HG02571 (cell line): Measurements from ENCODE around the gene FYB2.
A peak's percentile ranks its signal among the peaks of the same experiment; 100 is the strongest.

Experiments used
- ATAC-seq: cut with Tn5 transposase; IDR thresholded peaks from one replicate; pipeline ENCODE4 v1.9.1; 2021; ENCODE audit warnings: mild to moderate bottlenecking, moderate library complexity; ENCODE audit not compliant: unreplicated experiment

Gene FYB2

DNA sequence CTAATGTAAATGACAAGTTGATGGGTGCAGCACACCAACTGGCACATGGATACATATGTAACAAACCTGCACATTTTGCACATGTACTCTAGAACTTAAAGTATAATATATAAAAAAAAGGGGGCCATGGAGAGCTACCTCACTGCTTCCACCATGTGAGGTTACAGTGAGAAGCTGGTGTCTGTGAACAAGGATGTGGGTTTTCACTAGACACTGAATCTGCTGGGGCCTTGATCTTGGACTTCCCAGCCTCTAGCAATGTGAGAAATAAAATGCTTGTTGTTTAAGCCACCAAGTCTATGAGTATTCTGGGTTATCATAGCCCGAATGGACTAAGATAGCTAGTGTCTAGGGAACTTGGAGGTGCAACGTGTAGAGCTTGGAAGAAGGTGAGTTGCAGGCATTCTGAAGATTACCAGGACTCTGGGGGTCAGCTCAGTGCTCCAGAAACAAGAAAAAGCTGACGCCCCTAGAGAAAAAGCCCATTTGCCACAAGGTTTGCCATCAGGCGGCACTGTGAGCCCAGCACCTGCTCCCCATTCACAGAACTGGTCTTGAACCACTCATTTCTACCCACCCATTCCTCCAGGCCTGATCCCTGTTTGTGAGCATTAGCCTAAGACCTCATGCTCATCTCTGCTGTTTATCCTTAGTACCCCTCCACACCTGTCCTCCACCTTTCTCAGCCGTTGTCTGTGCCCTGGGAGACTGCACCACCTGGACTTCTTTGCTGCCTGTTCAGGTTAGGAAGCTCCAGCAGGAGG lies 15.1 kb upstream of the FYB2 start:
- no peak for ATAC-seq

GRCh38 chr1:56833088-56833487 lies 13.9 kb upstream of the FYB2 start:
- no peak for ATAC-seq

DNA sequence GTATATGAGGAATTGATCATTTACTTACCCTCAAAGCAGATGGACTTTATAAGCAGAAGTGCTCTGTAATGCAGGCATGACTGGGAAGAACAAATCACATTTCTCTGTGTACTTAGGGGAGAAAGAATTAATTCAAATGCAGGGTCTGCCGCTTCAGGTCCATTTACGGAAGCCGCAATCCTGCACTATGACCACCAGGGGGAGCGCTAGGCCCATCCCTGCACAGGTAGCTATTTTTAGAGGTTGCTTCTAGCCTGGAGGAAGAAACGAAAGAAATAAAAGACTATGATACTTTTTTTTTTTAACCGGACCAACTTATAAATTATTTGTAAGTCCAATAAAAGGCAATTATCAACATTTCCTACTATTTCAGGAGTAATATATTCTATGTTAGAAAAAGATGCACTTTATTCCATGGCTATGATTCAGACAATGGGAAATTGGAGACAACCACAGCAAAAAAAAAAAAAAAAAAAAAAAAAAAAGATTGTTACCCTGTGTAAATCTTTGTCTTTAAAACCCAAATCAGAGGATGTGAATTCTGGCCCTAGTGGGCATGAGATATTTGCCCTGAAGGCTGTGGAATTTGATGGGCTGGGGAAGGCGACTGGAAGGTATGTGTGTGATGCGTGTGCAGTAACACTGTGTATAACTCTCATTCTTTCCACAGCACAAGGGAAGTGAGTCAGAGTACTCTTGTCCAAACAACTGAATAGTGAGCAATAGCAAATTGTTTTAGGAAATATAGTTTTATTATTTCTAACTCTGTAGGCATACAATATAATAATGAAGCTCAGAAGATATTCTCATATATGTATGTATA lies 12.9 kb upstream of the FYB2 start:
- ATAC-seq: no peak

DNA sequence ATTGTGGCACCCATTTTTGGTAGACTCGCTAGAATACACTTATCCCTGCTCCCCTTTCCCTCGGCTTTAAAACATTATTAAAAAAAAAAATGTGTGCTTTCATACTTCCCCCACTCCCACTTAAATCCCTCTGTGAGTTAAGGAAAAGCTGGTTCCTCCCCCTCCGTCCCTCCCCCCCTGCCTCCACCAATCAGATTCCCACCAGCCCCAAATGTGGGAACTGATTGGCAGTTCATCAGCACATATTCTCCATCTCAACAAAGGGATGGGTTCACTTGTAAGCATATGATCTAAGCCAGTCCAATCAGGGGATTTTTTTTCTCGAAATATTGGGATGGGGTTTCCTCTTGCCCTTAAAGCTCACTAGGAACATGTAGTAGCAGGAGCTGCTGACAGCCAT lies 10.8 kb upstream of the FYB2 start:
- ATAC-seq: no peak

DNA sequence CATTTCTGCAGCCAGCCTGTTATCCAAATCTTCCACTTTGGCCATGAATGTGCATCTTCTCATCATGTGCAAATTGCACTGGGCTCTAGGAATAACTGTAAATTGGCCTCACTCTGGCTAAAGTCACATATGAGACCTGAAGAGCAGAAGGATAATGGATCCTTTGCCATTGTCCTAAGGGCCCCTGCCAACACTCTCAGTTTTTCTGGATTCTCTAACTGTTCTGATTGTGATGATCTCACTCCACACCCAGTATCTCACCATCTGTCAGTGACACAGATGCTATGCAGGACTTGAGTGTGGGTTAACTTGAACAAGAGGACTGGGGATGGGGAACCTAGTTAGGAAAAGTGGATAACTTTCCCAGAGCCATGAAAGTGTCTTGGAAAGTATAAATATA lies 8.5 kb upstream of the FYB2 start:
- no peak for ATAC-seq

GRCh38 chr1:56825436-56825835 lies 6.2 kb upstream of the FYB2 start:
- ATAC-seq: no peak

DNA sequence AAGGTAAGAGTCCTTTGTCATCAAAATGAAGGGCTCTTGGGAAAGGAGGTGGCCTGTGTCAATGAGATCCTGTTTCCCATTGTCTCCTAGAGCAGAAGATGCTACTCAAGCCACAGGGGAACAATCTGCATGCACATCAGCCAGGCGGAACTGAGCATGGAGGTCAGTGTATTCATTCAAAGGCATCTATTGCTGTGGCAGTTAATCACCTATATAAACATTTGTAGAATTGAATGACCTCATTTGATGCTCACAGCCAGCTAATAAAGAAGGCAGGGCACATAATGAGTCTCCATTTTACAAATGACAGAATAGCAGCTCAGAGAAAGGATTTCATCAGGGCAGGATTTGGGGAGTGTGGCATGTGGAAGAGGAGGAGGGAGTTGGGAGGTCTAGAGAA lies 5.7 kb upstream of the FYB2 start:
- ATAC-seq: no peak

GRCh38 chr1:56824271-56824670 lies 5.1 kb upstream of the FYB2 start:
- no peak for ATAC-seq

GRCh38 chr1:56821462-56821797 lies 2.2 kb upstream of the FYB2 start:
- ATAC-seq: no peak

DNA sequence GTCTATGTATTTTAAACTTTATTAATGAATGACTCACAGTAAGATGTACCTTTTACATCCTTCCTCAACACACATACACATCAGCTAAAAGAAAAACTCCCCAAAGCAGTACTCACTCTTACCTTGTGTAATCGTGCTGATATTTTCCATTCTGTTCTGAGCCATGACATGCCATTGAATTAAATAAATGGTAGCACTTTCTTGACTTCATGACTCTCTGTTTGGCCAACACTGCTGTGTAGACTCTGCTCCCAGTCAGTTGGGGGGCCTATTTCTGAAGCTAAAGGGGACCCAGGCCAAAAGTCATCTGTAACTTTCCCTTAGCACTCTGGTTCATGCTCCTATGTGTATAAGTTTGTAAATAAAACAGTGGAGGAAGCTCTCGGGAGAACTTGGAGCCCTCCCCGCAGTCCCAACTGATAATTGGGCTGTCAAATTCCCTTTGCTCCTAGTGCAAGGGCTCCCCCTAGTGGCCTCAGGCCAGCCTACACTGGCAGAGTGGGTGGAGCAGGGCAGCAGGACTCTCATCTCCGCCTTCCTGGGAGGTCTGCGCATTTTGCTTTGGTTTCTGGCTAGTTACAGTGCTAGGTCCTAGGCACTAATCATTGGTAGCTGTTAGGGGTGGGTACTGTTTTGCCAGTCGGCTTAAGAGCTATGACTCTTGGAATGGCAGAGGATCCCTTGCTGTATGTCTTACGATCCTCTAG lies 1.7 kb upstream of the FYB2 start:
- peak; percentile 50 for ATAC-seq

DNA sequence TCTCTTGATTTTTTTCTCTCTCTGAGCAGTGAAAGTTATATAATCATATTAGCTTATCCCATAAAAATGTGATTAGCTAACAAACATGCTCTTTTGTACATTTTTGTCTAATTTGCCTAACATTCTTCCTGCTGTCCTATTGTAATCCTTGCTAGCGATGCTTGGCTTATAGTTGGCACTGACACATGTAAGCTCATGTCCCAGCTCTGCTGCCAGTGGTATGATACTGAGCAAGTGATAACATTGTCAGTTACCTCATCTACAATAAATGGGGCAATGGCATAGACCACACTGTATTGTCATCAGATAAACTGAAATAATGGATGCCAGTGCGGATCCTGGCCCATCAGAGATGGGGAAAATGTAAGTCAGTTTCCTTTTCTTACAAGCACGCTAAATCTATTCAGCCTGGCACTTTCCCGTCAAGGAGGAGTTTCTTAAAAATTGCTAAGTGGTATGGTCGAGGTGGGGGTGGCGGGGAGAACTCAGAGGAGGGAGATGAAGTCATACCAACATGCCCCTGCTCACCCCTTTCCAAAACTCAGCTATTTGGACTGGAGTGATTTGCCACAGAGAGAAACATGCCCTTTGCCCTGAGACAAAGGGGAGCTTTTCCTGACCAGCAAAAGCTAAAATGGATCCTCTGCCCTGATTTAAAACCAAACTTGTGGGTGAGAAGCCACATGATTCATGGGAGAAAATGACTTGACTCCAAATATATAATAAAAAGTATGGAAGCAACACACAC lies 1.3 kb downstream of the FYB2 start:
- ATAC-seq: no peak

DNA sequence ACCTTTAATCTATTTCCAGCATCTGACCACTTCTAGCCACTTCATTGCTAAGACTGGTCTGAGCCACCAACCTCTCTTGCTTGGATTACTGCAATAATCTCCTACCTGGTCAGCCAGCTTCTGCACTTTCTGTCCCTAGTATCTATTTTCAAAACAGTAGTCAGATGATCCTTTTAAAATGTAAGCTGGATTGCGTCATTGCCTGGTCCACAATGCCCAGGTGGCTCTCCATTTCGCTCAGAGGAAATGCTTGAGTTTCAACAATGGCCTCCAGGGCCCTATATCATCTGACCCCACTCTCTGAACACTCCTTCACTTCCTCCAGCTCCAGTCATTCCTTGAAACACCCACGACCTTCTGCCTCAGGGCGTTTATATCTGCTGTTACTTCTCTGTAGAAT lies 2.3 kb downstream of the FYB2 start:
- peak; percentile 70 for ATAC-seq

GRCh38 chr1:56816264-56816663 lies 2.9 kb downstream of the FYB2 start:
- ATAC-seq: peak; percentile 40

- ATAC-seq: no peak
Observed at GRCh38 chr1:56814205-56814604, 5.0 kb downstream of the FYB2 start.

DNA sequence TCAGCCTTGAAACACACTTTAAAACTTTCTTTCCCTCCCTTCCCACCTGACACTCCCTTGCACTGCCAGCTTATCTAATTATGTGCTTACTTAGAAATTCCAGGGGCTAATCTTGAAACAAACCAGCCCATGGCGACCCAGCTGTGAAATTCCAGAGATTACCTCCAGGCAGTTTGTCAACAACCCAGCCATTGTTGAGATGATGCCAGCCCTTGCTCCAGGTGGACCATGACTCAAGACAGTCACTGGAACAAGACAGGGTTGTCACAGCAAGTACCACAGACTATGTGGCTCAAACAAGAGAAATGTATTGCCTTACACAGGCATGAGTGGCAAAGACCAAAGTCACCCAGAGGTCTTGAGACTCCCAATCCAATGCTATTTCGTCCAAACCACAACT lies 7.9 kb downstream of the FYB2 start:
- no peak for ATAC-seq

DNA sequence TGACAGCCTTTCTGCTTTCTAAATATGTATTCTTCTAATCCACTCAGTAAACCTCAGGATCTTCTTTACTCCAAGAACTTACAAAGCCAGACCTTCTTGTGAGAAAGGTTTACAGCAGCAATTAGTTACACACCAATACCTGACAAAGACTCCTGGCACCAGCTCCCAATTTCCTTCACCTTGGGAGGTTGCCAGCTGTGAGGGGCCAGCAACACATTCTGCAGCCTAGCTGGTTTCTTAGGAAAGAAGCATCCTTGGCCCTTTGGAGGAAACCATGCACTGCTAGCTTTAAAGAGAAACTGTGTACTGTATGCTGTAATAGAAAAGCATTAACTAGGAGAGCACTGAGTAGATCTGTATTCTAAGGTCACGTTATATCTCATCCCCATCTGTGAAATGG lies 10.8 kb downstream of the FYB2 start:
- ATAC-seq: no peak

DNA sequence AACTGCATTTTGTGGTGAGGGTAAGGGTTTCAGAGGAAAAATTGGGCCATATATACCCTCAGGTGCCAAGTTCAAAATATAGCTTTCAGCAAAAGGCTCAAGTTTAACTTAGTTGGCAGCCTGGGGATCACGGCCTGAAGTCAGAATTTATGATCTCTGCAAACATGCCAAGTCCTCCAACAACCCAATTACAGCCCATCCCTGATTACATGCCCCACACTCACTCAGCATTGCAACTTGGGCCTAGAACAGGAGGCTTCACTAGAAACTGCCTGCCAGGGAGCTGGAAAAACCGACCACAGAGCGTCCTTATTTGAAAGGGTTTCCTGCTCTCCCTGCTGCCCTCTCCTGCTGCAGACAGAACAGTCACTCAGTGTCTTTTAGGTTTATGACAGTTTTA lies 12.4 kb downstream of the FYB2 start:
- ATAC-seq: no peak

GRCh38 chr1:56803561-56804156 lies 15.5 kb downstream of the FYB2 start:
- peak; percentile 59 for ATAC-seq

- no peak for ATAC-seq
Observed at GRCh38 chr1:56799605-56800400, 19.4 kb downstream of the FYB2 start.

- no peak for ATAC-seq
Observed at GRCh38 chr1:56798053-56798471, 21.1 kb downstream of the FYB2 start.
